ENCODE measurements around the gene SCN7A.
"Not testable (repeated sequence)": the region's sequence is repeated elsewhere in the genome, so short reads cannot be mapped to it uniquely, and the experiment has no call there.

The SCN7A gene

DNA sequence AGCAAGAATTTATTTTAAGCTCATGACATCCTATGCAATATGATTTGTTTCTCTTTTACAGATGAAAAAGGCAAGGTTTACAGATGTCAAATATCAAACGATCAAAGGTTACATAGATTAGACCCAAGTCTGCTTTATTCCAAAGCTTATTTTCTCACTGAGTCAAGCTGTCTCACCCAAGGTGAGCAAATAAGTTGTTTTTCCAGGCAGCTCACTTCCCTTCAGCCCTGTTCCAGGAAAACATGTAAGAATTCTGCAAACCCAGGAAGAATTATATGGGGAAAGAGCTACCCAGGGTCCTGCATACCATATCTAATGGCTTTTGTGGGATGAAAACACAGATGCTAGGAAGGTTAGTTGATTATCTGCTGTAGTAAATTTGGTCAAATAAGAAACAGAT, 60.6 kb downstream of the SCN7A start:
- TF ChIP-seq ZNF274 (IDR thresholded peaks at IDR 0.05; ENCODE audit: low read depth, low read length) = no peak
- no peak overlapping the region for H3K4me3 ChIP-seq (ENCODE audit: low read length)

DNA sequence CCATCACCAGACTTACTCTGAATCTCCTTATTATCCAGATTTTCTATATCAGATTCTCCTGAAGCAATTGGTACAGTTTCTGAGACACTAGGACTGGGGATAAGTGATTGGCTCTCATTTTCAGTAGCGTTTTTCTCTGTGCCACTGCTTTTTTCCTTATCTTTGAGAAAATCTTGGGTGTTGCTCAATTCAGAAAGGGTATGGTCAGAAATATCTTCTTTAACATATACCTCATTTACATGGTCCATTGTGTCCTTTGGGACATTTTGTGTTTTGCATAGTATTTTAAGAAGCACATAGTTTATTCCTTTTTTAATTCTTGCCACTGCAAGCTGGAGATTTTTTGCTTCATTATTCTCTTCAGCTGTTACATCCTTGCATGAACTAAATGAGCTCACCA, 61.7 kb downstream of the SCN7A start:
- H3K4me3 ChIP-seq (ENCODE audit: low read length) = no peak overlapping the region
- TF ChIP-seq ZNF274 (IDR thresholded peaks at IDR 0.05; ENCODE audit: low read depth, low read length) = no peak

DNA sequence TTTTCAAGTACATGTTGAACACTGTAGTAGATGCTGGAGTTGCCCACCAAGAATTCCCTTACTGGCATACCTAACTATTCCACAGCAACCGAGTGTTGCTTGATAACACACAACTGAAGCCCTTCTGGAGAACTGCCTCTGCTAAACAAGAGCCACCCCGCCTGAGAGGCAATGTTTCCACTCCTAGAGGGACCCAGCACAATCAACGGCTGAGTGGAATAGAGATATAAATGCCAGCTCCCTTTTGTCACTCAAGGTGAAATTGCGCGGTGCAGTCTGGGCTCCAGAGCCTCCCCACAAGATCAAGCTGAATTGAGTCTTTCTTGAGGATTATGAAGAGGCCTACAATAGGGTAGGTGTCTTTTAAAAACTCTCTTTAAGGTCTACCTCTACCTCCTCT, 69.2 kb downstream of the SCN7A start:
- no peak for TF ChIP-seq ZNF274 (IDR thresholded peaks at IDR 0.05; ENCODE audit: low read depth, low read length)

DNA sequence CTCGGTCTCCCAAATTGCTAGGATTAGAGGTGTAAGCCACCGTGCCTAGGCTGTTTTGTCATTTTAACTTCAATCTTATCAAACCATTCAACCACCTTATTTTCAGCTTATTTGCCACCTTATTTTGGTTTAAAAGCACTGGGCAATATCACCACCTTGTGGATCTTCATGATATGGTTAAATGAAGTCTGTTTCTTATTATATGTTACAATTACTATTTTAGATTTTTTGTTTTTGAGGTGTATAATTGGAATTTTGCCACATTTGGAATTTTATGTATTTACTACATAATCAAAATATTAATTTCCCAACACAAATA, 74.5 kb downstream of the SCN7A start:
- H3K4me3 ChIP-seq (ENCODE audit: low read length) = no peak overlapping the region
- no peak for TF ChIP-seq ZNF274 (IDR thresholded peaks at IDR 0.05; ENCODE audit: low read depth, low read length)

More for the DNA sequence above, 69.2 kb downstream of the SCN7A start:
- no peak overlapping the region for H3K4me3 ChIP-seq (ENCODE audit: low read length)

DNA sequence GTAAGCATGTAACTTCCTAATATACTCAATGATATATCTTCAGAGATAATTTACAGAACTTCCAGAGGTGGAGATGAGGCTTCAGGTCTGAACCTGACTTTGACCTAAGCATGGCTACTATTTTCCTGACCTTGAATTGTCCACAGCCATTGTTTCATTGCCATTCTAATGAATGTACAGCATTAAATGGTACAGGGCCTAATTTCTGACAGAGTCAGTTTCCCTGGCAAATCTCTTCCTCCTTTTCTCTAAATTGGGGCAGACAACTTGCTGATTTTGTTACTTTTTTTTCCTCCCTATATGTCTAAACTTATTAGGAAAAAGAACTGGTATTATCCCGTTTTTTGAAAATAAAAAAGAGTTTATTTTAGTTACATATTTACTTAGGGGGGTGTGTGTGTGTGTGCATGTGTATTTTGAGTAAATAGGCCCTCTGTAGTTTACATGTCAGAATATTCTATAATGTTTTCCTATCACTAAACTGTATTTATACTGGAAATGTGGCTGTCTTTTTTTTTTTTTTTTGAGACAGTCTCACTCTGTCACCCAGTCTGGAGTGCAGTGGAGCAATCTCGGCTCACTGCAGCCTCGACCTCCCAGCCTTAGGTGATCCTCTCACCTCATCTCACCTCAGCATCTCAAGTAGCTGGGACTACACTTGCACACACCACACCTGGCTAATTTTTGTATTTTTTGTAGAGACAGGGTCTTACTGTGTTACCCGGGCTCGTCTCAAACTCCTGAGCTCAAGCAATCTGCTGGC, 75.0 kb downstream of the SCN7A start:
- TF ChIP-seq ZNF274 (IDR thresholded peaks at IDR 0.05; ENCODE audit: low read depth, low read length) = no peak
- no peak overlapping the region for H3K4me3 ChIP-seq (ENCODE audit: low read length)

DNA sequence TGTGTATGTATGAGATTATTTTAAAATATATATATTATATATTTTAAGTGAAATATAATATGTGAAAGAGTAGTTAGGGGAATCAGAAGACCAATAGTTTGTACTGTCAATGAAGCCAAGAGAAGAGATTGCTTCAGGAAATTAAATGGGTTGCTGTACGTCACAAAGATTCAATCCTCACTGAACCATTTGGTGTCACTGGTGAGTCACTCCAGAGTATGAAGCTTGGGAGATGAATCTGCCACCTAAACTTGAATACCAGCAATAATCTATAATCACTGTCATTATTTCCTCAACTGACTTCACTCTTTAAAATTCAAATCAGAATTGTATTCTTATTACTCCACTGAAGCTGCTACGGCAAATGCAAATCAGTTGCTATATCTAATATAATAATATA, 76.4 kb downstream of the SCN7A start:
- TF ChIP-seq ZNF274 (IDR thresholded peaks at IDR 0.05; ENCODE audit: low read depth, low read length) = no peak

DNA sequence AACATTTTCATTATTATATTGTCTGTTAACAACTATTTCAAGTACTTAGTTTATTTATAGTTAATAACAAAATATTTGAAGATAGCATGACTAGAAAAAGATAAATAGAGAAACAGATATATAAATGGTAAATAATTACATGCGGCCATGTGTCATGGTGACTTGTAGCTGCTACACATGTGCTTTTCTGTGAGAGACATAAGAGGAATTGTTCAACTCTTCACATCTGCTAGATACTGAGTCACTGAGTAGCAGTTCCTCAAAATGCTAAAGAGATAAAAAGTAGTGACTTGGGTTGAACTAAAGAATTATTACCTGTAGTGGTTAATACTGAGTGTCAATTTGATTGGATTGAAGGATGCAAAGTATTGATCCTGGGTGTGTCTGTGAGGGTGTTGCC, 80.8 kb downstream of the SCN7A start:
- no peak overlapping the region for H3K4me3 ChIP-seq (ENCODE audit: low read length)
- TF ChIP-seq ZNF274 (IDR thresholded peaks at IDR 0.05; ENCODE audit: low read depth, low read length) = no peak

More for the DNA sequence above, 76.4 kb downstream of the SCN7A start:
- H3K4me3 ChIP-seq (ENCODE audit: low read length) = no peak overlapping the region

DNA sequence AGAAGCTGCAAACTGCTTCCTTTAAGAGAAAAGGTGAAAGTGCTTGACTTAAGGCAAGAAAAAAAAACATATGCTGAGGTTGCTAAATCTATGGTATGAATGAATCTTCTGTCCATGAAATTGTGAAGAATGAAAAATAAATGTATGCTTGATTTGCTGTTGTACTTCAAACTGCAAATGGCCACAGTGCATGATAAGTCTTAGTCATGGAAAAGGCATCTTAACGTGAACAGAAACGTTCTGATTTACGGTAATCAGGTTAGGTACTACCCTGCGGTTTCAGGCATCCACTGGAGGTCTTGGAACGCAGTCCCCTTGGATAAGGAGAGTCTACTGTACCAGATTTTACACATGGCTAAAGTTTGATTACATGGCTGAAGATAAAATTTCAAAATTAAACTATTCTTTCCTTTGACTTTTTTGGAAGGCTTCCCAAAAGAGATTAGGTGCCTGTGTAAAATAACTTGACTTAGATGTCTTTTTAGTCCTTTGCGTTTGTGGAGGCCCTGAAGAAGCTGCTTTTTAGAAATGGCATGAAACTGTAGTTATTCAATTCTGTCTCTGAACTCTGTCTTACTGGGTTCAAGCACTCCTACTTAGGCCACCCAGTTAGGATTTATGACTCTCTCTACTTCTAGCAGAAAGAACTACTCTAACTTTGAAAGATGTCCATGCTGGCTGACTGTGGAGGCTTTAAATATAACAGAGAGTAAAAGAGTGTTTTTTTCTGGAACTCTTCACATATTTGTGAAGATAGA, 82.4 kb downstream of the SCN7A start:
- TF ChIP-seq ZNF274 (IDR thresholded peaks at IDR 0.05; ENCODE audit: low read depth, low read length) = no peak
- no peak overlapping the region for H3K4me3 ChIP-seq (ENCODE audit: low read length)

DNA sequence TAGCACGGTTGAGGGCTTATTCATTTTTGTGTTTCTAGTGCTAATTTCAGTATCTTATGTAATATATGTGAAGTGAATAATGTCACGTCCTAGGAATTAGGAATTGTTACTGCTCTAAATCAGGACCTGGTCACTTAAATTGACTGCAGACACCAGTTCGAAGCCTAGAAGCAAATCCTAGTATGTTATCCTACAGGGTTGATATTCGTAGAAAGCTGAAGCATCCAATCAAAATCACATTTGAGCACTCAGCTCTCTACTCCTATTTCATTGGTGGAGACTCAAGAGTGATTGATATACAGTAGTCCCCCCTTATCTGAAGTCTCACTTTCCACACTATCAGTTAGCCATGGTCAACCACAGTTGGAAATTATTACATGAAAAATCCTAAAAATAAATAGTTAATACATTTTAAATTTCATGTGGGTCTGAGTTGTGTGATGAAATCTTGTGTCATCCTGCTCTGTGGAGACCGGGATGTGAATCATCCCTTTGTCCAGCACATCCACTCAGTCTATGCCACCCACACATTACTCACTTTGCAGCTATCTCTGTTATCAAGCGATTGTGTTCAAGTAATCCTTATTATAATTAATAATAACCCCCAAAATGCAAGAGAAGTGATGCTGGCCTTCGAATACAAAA, 83.1 kb downstream of the SCN7A start:
- no peak for TF ChIP-seq ZNF274 (IDR thresholded peaks at IDR 0.05; ENCODE audit: low read depth, low read length)
- H3K4me3 ChIP-seq (ENCODE audit: low read length) = no peak overlapping the region

DNA sequence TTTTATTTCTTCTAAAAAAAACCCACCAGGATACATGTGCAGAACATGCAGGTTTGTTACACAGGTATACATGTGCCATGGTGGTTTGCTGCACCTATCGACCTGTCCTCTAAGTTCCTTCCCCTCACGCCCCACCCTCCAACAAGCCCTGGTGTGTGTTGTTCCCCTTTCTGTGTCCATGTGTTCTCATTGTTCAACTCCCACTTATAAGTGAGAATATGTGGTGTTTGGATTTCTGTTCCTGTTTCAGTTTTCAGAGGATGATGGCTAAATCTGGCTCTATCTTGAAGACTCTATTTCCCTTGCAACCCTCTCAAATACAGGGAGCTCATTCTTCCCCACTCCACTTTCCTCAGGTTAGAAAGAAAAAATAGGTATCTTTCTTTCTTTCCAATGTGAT, 86.3 kb downstream of the SCN7A start:
- H3K4me3 ChIP-seq (ENCODE audit: low read length) = not testable (repeated sequence)

DNA sequence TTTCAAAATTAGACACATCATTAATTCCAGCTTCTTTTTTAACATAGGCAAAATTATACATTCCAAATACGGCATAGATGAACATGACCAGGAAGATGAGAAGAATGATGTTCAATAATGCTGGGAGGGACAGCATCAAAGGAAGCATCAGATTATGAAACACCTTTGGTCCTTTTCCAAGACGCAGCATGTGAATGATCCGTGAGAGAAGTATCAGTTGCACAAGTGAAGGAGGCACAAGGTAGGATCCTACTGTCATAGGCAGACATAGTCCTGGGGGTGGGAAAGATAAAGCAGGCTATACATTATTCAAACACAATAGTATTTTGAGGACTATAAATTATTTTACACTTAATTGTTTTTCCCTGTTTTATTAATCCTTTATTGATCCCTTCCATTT, 87.7 kb downstream of the SCN7A start:
- no peak overlapping the region for H3K4me3 ChIP-seq (ENCODE audit: low read length)
- no peak for TF ChIP-seq ZNF274 (IDR thresholded peaks at IDR 0.05; ENCODE audit: low read depth, low read length)

DNA sequence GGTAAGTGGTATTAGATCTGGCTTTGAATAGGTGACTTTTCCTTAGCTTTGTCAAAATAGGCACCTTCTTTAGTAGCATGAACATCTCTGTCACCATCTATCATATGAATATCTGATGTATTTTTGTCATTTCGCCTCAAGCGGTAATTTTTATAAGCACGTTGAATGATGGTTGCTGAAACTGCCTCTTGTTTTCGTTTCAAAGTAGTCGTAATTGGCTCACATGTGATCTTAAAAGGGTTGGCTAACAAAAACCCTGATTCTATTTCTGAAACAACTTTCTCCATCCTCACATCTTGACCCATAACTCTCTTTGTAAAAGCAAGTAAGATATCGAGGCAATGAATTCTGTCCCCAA, 88.5 kb downstream of the SCN7A start:
- TF ChIP-seq ZNF274 (IDR thresholded peaks at IDR 0.05; ENCODE audit: low read depth, low read length) = no peak
- H3K4me3 ChIP-seq (ENCODE audit: low read length) = no peak overlapping the region

DNA sequence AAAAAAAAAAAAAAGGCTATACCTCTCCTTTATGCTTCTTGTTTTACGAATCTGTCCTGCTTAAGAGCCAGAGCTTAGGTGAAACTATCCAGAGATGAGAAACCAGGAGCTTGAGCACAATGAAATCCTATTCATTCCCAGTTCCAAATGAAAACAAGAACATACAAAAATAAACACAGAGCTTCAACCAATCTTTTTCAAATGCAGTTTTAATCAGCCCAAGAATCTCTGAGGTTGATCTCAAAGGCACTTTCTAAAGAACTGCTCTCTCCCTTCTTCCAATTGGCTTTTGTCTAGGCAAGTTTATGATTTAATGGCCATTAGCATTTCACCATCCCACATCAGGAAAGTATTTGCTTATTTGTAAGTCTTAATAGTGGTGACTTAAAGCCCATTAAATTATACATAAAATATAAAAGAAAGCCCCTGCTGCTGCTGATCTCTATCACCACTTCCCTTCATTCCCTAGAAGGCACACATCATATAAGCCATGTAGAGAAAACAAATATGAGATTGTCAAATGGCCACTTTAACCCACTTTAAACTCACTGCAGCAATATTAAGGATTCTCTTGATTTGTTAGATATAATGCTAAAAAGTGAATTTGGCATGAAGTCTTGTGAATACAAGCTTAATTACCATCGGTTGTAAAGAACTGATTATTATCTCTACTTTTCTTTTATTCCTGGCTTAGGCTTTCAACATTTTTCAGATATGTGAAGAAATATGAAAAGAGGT, 89.0 kb downstream of the SCN7A start:
- no peak for TF ChIP-seq ZNF274 (IDR thresholded peaks at IDR 0.05; ENCODE audit: low read depth, low read length)
- no peak overlapping the region for H3K4me3 ChIP-seq (ENCODE audit: low read length)

DNA sequence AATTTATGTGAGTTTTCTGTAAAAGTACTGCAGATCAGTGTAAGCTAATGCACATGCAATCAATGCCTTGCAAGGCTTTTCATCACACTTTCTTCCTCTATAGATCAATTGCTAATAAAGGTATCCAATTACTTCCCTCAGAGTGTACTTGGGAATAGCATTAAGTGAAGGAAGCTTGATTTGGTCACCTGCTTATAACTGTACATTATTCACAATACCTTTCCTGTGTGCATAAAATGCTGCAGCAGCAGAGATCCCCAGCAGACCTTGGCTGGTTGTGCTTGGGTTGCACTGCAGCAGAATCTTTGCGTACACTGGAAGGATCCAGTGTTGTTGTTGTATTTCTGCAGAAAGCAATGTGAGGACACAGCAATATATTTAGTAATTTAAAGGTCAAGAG, 99.8 kb downstream of the SCN7A start:
- H3K4me3 ChIP-seq (ENCODE audit: low read length) = no peak overlapping the region
- no peak for TF ChIP-seq ZNF274 (IDR thresholded peaks at IDR 0.05; ENCODE audit: low read depth, low read length)

DNA sequence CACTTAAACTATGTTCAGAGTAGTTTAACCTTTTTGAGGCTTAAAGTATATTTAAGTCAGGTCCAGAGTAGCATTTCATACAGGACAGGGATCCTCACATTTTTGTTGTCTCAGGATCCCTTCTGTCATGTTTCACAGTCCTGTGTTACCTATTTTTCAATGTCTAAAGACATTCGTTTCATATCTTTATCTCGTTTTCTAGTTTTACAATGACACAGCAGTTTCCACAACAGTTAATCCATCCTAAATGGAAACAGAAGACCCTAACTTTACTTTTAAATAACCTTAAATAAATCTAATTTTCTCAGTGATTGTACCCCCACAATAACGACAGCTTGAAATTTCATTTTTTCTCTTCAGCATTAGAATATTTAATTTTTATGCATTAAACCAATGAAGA, 101.0 kb downstream of the SCN7A start:
- TF ChIP-seq ZNF274 (IDR thresholded peaks at IDR 0.05; ENCODE audit: low read depth, low read length) = no peak
- H3K4me3 ChIP-seq (ENCODE audit: low read length) = no peak overlapping the region

All from GM08714 (cell line).